Progenitor cell of endocrine pancreas (in vitro differentiated cells): ENCODE data around the gene SKIC8. TPM values are rescaled to one million over a fixed set of nuclear protein-coding genes. Genes with fewer than 3 reads are reported as not detected.

Experiments
- DNase-seq: peaks from one replicate; pipeline ENCODE4 v3.0.0; 2021; ENCODE audit warnings: low spot score; ENCODE audit not compliant: unreplicated experiment
- H3K27ac Mint-ChIP-seq: 2 replicates; pipeline ENCODE4 v1.8.0; 2021; ENCODE audit warnings: mild to moderate bottlenecking, moderate library complexity, mixed read lengths
- H3K27me3 Mint-ChIP-seq: 2 replicates; pipeline ENCODE4 v1.8.0; 2021; ENCODE audit warnings: mixed read lengths
- H3K36me3 Mint-ChIP-seq: 2 replicates; pipeline ENCODE4 v1.8.0; 2022; ENCODE audit warnings: mixed read lengths; ENCODE audit not compliant: insufficient read depth
- H3K4me1 Mint-ChIP-seq: 2 replicates; pipeline ENCODE4 v1.8.0; 2021; ENCODE audit warnings: low read depth, mixed read lengths
- H3K4me3 Mint-ChIP-seq: 2 replicates; pipeline ENCODE4 v1.8.0; 2021; ENCODE audit warnings: low read depth, mild to moderate bottlenecking, moderate library complexity, mixed read lengths
- H3K9me3 Mint-ChIP-seq: 2 replicates; pipeline ENCODE4 v1.8.0; 2021; ENCODE audit warnings: low read depth, mixed read lengths
- CTCF ChIP-seq: fragments of 200-600 bp; sonication (generic); IDR thresholded peaks from one replicate; pipeline ENCODE4 v1.5.0; 2021; ENCODE audit warnings: antibody characterized with exemption, mild to moderate bottlenecking; ENCODE audit not compliant: unreplicated experiment
- total RNA-seq: library from RNA; stranded (reverse); gene quantifications from 2 replicates; pipeline ENCODE4 v1.2.1, GENCODE V29; 2021

Gene SKIC8
- total RNA-seq, 1 donor from 2014 or later: 46.1 TPM

- H3K27me3 Mint-ChIP-seq: peaks cover 82% of the 10 kb centered on the region
- H3K9me3 Mint-ChIP-seq: no peaks in the 10 kb centered on the region
- H3K4me3 Mint-ChIP-seq: no peak overlapping the region
- no peak for DNase-seq
- H3K36me3 Mint-ChIP-seq: no peaks in the 10 kb centered on the region
- no peak for TF ChIP-seq CTCF
- H3K4me1 Mint-ChIP-seq: peaks cover 2% of the 10 kb centered on the region
- H3K27ac Mint-ChIP-seq: no peak overlapping the region
Measured at GRCh38 chr15:78342021-78342420, 42.6 kb upstream of the SKIC8 start.

GRCh38 chr15:78341057-78341987, 41.9 kb upstream of the SKIC8 start:
- Mint-ChIP-seq H3K36me3 (no peaks in the 10 kb centered on the region), H3K4me3 (peak overlapping the region; percentile 59)
- peak; percentile 32 for DNase-seq

GRCh38 chr15:78340231-78341056, 41.0 kb upstream of the SKIC8 start, which contains the start of gene CRABP1:
Gene CRABP1 (plus strand): TSS chr15:78340353. CDS start chr15:78340429, 76 bp downstream.
- H3K4me1 Mint-ChIP-seq: peaks cover 2% of the 10 kb centered on the region
- TF ChIP-seq CTCF: no peak
- DNase-seq: no peak
- peaks cover 72% of the 10 kb centered on the region for H3K27me3 Mint-ChIP-seq
- peak within 1 kb of the TSS; percentile 59 for H3K4me3 Mint-ChIP-seq
- no peaks in the 10 kb centered on the region for H3K36me3 Mint-ChIP-seq
- H3K27ac Mint-ChIP-seq: no peak within 1 kb of the TSS
- no peaks in the 10 kb centered on the region for H3K9me3 Mint-ChIP-seq

More at GRCh38 chr15:78341057-78341987, 41.9 kb upstream of the SKIC8 start:
- Mint-ChIP-seq H3K4me1 (peaks cover 2% of the 10 kb centered on the region), H3K27ac (no peak overlapping the region), H3K27me3 (peaks cover 79% of the 10 kb centered on the region), H3K9me3 (no peaks in the 10 kb centered on the region)
- no peak for TF ChIP-seq CTCF

GRCh38 chr15:78339559-78339958, 40.1 kb upstream of the SKIC8 start:
- Mint-ChIP-seq H3K36me3 (no peaks in the 10 kb centered on the region), H3K4me3 (peak overlapping the region; percentile 9), H3K27me3 (peaks cover 66% of the 10 kb centered on the region), H3K4me1 (peaks cover 2% of the 10 kb centered on the region), H3K9me3 (no peaks in the 10 kb centered on the region), H3K27ac (no peak overlapping the region)
- DNase-seq: no peak
- no peak for TF ChIP-seq CTCF

GRCh38 chr15:78338781-78339180, 39.4 kb upstream of the SKIC8 start:
- Mint-ChIP-seq H3K4me3 (no peak overlapping the region), H3K27ac (no peak overlapping the region), H3K9me3 (no peaks in the 10 kb centered on the region), H3K4me1 (peaks cover 2% of the 10 kb centered on the region), H3K27me3 (peaks cover 62% of the 10 kb centered on the region), H3K36me3 (no peaks in the 10 kb centered on the region)
- no peak for TF ChIP-seq CTCF
- DNase-seq: no peak
